HCT116 (cell line): Measurements from ENCODE around the gene UQCRC1.

Source experiments
- CTCF ChIP-seq, 3 experiments: fragments of 200-600 bp in 1 of 3; sonication (generic) in 1 of 3; IDR thresholded peaks in 2 of 3; conservative IDR thresholded peaks in 1 of 3; 2 replicates each; pipeline ENCODE4 v1.5.1; 2012 to 2017; ENCODE audit warnings: low read depth in 2 of 3, low read length in 2 of 3, antibody characterized with exemption in 1 of 3, borderline replicate concordance in 1 of 3, control low read depth in 1 of 3, mild to moderate bottlenecking in 1 of 3, mixed read lengths in 1 of 3, mixed run types in 1 of 3, moderate library complexity in 1 of 3; ENCODE audit not compliant: insufficient read depth in 1 of 3
- POLR2AphosphoS5 ChIP-seq: IDR thresholded peaks from 2 replicates; pipeline ENCODE4 v1.6.1; 2011; ENCODE audit warnings: mild to moderate bottlenecking, low read depth, low read length, moderate library complexity
- YY1 ChIP-seq: IDR thresholded peaks from 2 replicates; pipeline ENCODE4 v1.6.1; 2011; ENCODE audit warnings: low read length, low read depth, moderate library complexity, mild to moderate bottlenecking; ENCODE audit not compliant: insufficient replicate concordance; ENCODE audit errors: extremely low read depth

GRCh38 chr3:48565186-48565585 is 44.3 kb downstream of the UQCRC1 start:
- TF ChIP-seq POLR2AphosphoS5 (no peak), YY1 (no peak), CTCF (IDR thresholded peaks at IDR 0.05 in 2 of 3, conservative IDR thresholded peaks at IDR 0.05 in 1 of 3; ENCODE audit: borderline replicate concordance in 1 of 3, insufficient read depth in 1 of 3, low read depth in 2 of 3, low read length in 2 of 3) (no peak)
